ENCODE measurements around the gene KAT7. TPM values are rescaled to one million over a fixed set of nuclear protein-coding genes. Genes with fewer than 3 reads are reported as not detected.

KAT7 gene
- total RNA-seq, 1 donor from 2014 or later: 64.0 TPM

DNA sequence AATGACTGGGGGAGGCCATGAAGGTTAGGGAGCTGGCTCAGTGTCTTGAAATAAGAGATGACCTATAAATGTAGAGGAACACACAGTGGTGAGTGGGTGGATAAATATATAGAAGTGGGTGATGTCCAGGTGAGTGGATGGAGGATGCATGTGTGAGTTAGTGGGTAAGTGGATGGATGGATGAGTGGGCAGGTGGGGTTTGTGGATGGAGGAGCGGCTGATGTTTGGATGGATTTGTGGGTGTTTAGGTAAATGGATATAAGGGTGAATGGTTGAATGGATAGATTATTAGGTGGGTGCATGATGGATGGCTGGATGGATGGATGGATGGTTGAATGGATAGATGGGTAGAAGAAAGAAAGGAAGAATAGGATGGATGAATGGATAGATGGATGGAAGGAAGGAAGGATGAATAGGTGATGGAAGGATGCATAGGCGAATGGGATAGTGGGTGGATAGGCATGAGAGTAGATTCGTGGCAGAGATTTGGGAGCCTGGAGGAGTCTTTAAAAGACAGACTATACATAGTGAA lies 78.5 kb downstream of the KAT7 start:
- no peaks in the 10 kb centered on the region for H3K9me3 Mint-ChIP-seq
- H3K27ac Mint-ChIP-seq: no peak overlapping the region
- H3K36me3 Mint-ChIP-seq: no peaks in the 10 kb centered on the region

GRCh38 chr17:49869038-49869374 lies 80.5 kb downstream of the KAT7 start:
- Mint-ChIP-seq H3K36me3 (no peaks in the 10 kb centered on the region), H3K27ac (no peak overlapping the region), H3K27me3 (peaks cover 10% of the 10 kb centered on the region)

More for the DNA sequence above, 78.5 kb downstream of the KAT7 start:
- peaks cover 27% of the 10 kb centered on the region for H3K4me1 Mint-ChIP-seq (ENCODE audit: unreplicated experiment)
- H3K27me3 Mint-ChIP-seq: peaks cover 8% of the 10 kb centered on the region
- H3K4me3 Mint-ChIP-seq: no peak overlapping the region
- TF ChIP-seq, protein P1, sequence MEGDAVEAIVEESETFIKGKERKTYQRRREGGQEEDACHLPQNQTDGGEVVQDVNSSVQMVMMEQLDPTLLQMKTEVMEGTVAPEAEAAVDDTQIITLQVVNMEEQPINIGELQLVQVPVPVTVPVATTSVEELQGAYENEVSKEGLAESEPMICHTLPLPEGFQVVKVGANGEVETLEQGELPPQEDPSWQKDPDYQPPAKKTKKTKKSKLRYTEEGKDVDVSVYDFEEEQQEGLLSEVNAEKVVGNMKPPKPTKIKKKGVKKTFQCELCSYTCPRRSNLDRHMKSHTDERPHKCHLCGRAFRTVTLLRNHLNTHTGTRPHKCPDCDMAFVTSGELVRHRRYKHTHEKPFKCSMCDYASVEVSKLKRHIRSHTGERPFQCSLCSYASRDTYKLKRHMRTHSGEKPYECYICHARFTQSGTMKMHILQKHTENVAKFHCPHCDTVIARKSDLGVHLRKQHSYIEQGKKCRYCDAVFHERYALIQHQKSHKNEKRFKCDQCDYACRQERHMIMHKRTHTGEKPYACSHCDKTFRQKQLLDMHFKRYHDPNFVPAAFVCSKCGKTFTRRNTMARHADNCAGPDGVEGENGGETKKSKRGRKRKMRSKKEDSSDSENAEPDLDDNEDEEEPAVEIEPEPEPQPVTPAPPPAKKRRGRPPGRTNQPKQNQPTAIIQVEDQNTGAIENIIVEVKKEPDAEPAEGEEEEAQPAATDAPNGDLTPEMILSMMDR (conservative IDR thresholded peaks at IDR 0.05): no peak
- no peak for DNase-seq (ENCODE audit: extremely low spot score, unreplicated experiment)

DNA sequence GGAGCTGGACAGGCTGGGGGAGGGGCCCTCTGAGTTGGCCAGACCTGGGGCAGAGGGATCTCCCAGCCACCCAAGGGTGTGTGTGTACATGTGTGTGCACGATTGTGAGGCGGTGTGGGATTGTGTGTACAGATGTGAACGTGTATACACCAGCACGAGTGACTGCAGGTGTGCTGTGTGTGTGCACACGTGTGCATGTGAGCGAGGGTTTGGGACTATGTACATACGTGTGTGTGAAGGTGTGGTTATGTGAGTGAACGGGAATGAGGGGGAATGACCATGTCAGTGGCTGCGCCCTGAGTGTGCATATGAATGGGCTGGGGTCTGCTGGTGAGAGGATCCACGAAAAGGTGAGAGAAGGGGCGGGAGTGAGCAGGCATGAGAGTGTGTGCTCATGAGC lies 81.8 kb downstream of the KAT7 start:
- no peaks in the 10 kb centered on the region for H3K9me3 Mint-ChIP-seq
- H3K4me3 Mint-ChIP-seq: no peak overlapping the region
- peak overlapping the region; percentile 50 for H3K27ac Mint-ChIP-seq
- H3K4me1 Mint-ChIP-seq (ENCODE audit: unreplicated experiment): peaks cover 13% of the 10 kb centered on the region
- H3K36me3 Mint-ChIP-seq: no peaks in the 10 kb centered on the region
- TF ChIP-seq, protein P1 (conservative IDR thresholded peaks at IDR 0.05): no peak
- peaks cover 14% of the 10 kb centered on the region for H3K27me3 Mint-ChIP-seq
- DNase-seq (ENCODE audit: extremely low spot score, unreplicated experiment): no peak

More at GRCh38 chr17:49869038-49869374, 80.5 kb downstream of the KAT7 start:
- H3K9me3 Mint-ChIP-seq: no peaks in the 10 kb centered on the region
- H3K4me3 Mint-ChIP-seq: no peak overlapping the region
- TF ChIP-seq, protein P1 (conservative IDR thresholded peaks at IDR 0.05): no peak
- DNase-seq (ENCODE audit: extremely low spot score, unreplicated experiment): no peak
- H3K4me1 Mint-ChIP-seq (ENCODE audit: unreplicated experiment): peaks cover 21% of the 10 kb centered on the region

- H3K4me1 Mint-ChIP-seq (ENCODE audit: unreplicated experiment): peaks cover 6% of the 10 kb centered on the region
- H3K27me3 Mint-ChIP-seq: peaks cover 14% of the 10 kb centered on the region
- DNase-seq (ENCODE audit: extremely low spot score, unreplicated experiment): no peak
- TF ChIP-seq, protein P1 (conservative IDR thresholded peaks at IDR 0.05): no peak
- H3K27ac Mint-ChIP-seq: no peak overlapping the region
- H3K36me3 Mint-ChIP-seq: no peaks in the 10 kb centered on the region
- H3K9me3 Mint-ChIP-seq: no peaks in the 10 kb centered on the region
- H3K4me3 Mint-ChIP-seq: no peak overlapping the region
Measured at GRCh38 chr17:49871211-49871610, 82.7 kb downstream of the KAT7 start.

- no peak for DNase-seq (ENCODE audit: extremely low spot score, unreplicated experiment)
- no peaks in the 10 kb centered on the region for H3K36me3 Mint-ChIP-seq
- TF ChIP-seq, protein P1 (conservative IDR thresholded peaks at IDR 0.05): no peak
- no peaks in the 10 kb centered on the region for H3K9me3 Mint-ChIP-seq
- H3K27me3 Mint-ChIP-seq: peaks cover 16% of the 10 kb centered on the region
- H3K4me3 Mint-ChIP-seq: no peak overlapping the region
- no peak overlapping the region for H3K27ac Mint-ChIP-seq
- H3K4me1 Mint-ChIP-seq (ENCODE audit: unreplicated experiment): peaks cover 10% of the 10 kb centered on the region
Measured at GRCh38 chr17:49872754-49873377, 84.4 kb downstream of the KAT7 start.
